HEK293T (cell line): Measurements from ENCODE around the gene NKAPD1.

Experiments used
- CTCF ChIA-PET: fragments of 350-600 bp; formaldehyde crosslinking; extraction: SDS; loops from one replicate; lab custom pipeline; 2021; ENCODE audit warnings: antibody characterized with exemption, inconsistent platforms; lab: Yijun Ruan, JAX
- POLR2A ChIA-PET: fragments of 350-600 bp; formaldehyde crosslinking; extraction: SDS; loops from one replicate; lab custom pipeline; 2020; ENCODE audit warnings: antibody characterized with exemption, inconsistent platforms; lab: Yijun Ruan, JAX
- DNase-seq: peaks from one replicate; pipeline ENCODE4 v3.0.0; 2012; ENCODE audit warnings: mixed read lengths; ENCODE audit errors: extremely low spot score
- ARNT ChIP-seq: fragments of 450-650 bp; IDR thresholded peaks from 2 replicates; pipeline ENCODE4 v1.6.1; 2017; ENCODE audit warnings: mild to moderate bottlenecking
- BHLHE40 ChIP-seq: fragments of 450-650 bp; IDR thresholded peaks from 2 replicates; pipeline ENCODE4 v1.6.1; 2016; ENCODE audit warnings: mild to moderate bottlenecking, moderate library complexity, borderline replicate concordance
- CTBP1 ChIP-seq: fragments of 450-650 bp; IDR thresholded peaks from 2 replicates; pipeline ENCODE4 v1.6.1; 2016; ENCODE audit warnings: borderline replicate concordance
- ELF4 ChIP-seq: fragments of 450-650 bp; IDR thresholded peaks from 2 replicates; pipeline ENCODE4 v1.6.1; 2017; ENCODE audit warnings: antibody characterized with exemption
- FOXA1 ChIP-seq: fragments of 450-650 bp; IDR thresholded peaks from 2 replicates; pipeline ENCODE4 v1.6.1; 2016; ENCODE audit warnings: mild to moderate bottlenecking
- FOXK2 ChIP-seq: fragments of 450-650 bp; IDR thresholded peaks from 2 replicates; pipeline ENCODE4 v1.6.1; 2016; ENCODE audit warnings: mild to moderate bottlenecking
- FOXM1 ChIP-seq: fragments of 450-650 bp; IDR thresholded peaks from 2 replicates; pipeline ENCODE4 v1.6.1; 2017; ENCODE audit warnings: mild to moderate bottlenecking, borderline replicate concordance
- HDGF ChIP-seq: fragments of 450-650 bp; IDR thresholded peaks from 2 replicates; pipeline ENCODE4 v1.6.1; 2017; ENCODE audit warnings: antibody characterized with exemption, borderline replicate concordance
- L3MBTL2 ChIP-seq: fragments of 450-650 bp; conservative IDR thresholded peaks from 2 replicates; pipeline ENCODE4 v1.6.1; 2016; ENCODE audit warnings: mild to moderate bottlenecking
- LEF1 ChIP-seq: fragments of 450-650 bp; IDR thresholded peaks from 2 replicates; pipeline ENCODE4 v1.6.1; 2017; ENCODE audit warnings: mild to moderate bottlenecking, borderline replicate concordance
- NFRKB ChIP-seq: fragments of 450-650 bp; IDR thresholded peaks from 2 replicates; pipeline ENCODE4 v1.6.1; 2016; ENCODE audit warnings: mild to moderate bottlenecking, moderate library complexity
- PKNOX1 ChIP-seq: fragments of 450-650 bp; IDR thresholded peaks from 2 replicates; pipeline ENCODE4 v1.6.1; 2016
- SP1 ChIP-seq: fragments of 450-650 bp; IDR thresholded peaks from 2 replicates; pipeline ENCODE4 v1.6.1; 2017
- SUZ12 ChIP-seq: fragments of 450-650 bp; IDR thresholded peaks from 2 replicates; pipeline ENCODE4 v1.6.1; 2016; ENCODE audit warnings: mild to moderate bottlenecking
- TARDBP ChIP-seq: fragments of 450-650 bp; IDR thresholded peaks from 2 replicates; pipeline ENCODE4 v1.6.1; 2016
- ZNF384 ChIP-seq: fragments of 450-650 bp; IDR thresholded peaks from 2 replicates; pipeline ENCODE4 v1.6.1; 2016

NKAPD1 gene

GRCh38 chr11:112132737-112133136 lies 58.6 kb downstream of the NKAPD1 start:
- ChIA-PET POLR2A (no interaction called here), CTCF (no interaction called here)
- no peak for TF ChIP-seq SUZ12
- TF ChIP-seq SP1: no peak
- no peak for TF ChIP-seq HDGF
- no peak for TF ChIP-seq CTBP1
- TF ChIP-seq FOXA1: no peak
- TF ChIP-seq LEF1: no peak
- DNase-seq: no peak

- no peak for TF ChIP-seq BHLHE40
- no peak for TF ChIP-seq FOXA1
- no peak for TF ChIP-seq L3MBTL2
- TF ChIP-seq FOXM1: no peak
- no peak for TF ChIP-seq ELF4
- no peak for TF ChIP-seq NFRKB
- no peak for TF ChIP-seq PKNOX1
- no peak for TF ChIP-seq HDGF
- no peak for TF ChIP-seq SUZ12
- no peak for TF ChIP-seq ZNF384
- no peak for TF ChIP-seq SP1
- TF ChIP-seq FOXK2: no peak
- TF ChIP-seq CTBP1: no peak
- TF ChIP-seq LEF1: no peak
- TF ChIP-seq TARDBP: no peak
- no peak for TF ChIP-seq ARNT
- no peak for DNase-seq
- POLR2A ChIA-PET: no interaction called here
- CTCF ChIA-PET: no interaction called here
Measured at GRCh38 chr11:112134473-112134872, 60.4 kb downstream of the NKAPD1 start.
